Activated T-cell treated with anti-CD3 and anti-CD28 coated beads, Interleukin-2, amount 50 U/mL, for 48 hours (primary cell): ENCODE results near the gene NUPR1.
A peak's percentile ranks its signal among the peaks of the same experiment; 100 is the strongest.
"Not testable (repeated sequence)": the region's sequence is repeated elsewhere in the genome, so short reads cannot be mapped to it uniquely, and the experiment has no call there.

Source experiments
- DNase-seq, 2 experiments: peaks; one replicate each; pipeline ENCODE4 v3.0.0-alpha.2; 2020

Gene NUPR1

GRCh38 chr16:28497386-28497785 lies 41.4 kb downstream of the NUPR1 start:
- DNase-seq = no peak

GRCh38 chr16:28496844-28497243 lies 41.9 kb downstream of the NUPR1 start:
- DNase-seq = no peak

- no peak for DNase-seq
Measured at GRCh38 chr16:28495795-28496749, 42.7 kb downstream of the NUPR1 start.

GRCh38 chr16:28495098-28495793 lies 43.5 kb downstream of the NUPR1 start:
- DNase-seq = peak; percentile 33 to 39

- peak; percentile 88 to 89 for DNase-seq
Measured at GRCh38 chr16:28494121-28494851, 44.5 kb downstream of the NUPR1 start, which contains the start of gene APOBR. Gene APOBR, plus strand, starts transcription at chr16:28494643. Its CDS starts 39 bp downstream, at chr16:28494682.

- DNase-seq = no peak
Measured at GRCh38 chr16:28492511-28492910, 46.3 kb downstream of the NUPR1 start.

- DNase-seq = peak; percentile 89 to 91
Measured at GRCh38 chr16:28491970-28492474, 46.8 kb downstream of the NUPR1 start, which contains the start of gene CLN3. Gene CLN3, minus strand, starts transcription at chr16:28492074. Its CDS starts 315 bp downstream, at chr16:28491759.

- peak; percentile 41 to 44 for DNase-seq
Measured at GRCh38 chr16:28491230-28491969, 47.4 kb downstream of the NUPR1 start.

- DNase-seq = no peak
Measured at GRCh38 chr16:28486266-28486665, 52.5 kb downstream of the NUPR1 start.

- DNase-seq = not testable (repeated sequence)
Measured at GRCh38 chr16:28483361-28483760, 55.4 kb downstream of the NUPR1 start.
